ENCODE measurements around the gene METTL6. TPM values are rescaled to one million over a fixed set of nuclear protein-coding genes. Genes with fewer than 3 reads are reported as not detected.

Gene METTL6
- total and polyA plus RNA-seq, 2 of the 4 experiments (the other 2 are of a cell fraction) = 15.4 to 21.5 TPM

- H2BK5ac ChIP-seq (ENCODE audit: low read depth, low read length, poor library complexity, severe bottlenecking) = no peak overlapping the region
- H4K91ac ChIP-seq (ENCODE audit: insufficient read depth, low read depth, low read length) = no peak overlapping the region
- in situ Hi-C loops (cut with MboI; ENCODE audit: low sequenced_read_pairs) (no loop called here), intact Hi-C loops (cut with micrococcal nuclease) (no loop called here), dilution Hi-C loops (cut with HindIII; ENCODE audit: low sequenced_read_pairs, unreplicated experiment) (no loop called here)
- no peak overlapping the region for H2AFZ ChIP-seq (replicated peaks; ENCODE audit: low read length, poor library complexity)
- H3K9me3 ChIP-seq (ENCODE audit: control insufficient read depth, insufficient read depth, low read length) = no peaks in the 10 kb centered on the region
- no TSS peak for BruUV-seq (replicated peaks)
- no CpG with 5 or more reads among the region's 4 CpGs for WGBS, 2 experiments (ENCODE audit: extremely low coverage in 2 of 2, insufficient read length in 1 of 2)
- no peak overlapping the region for H2AK9ac ChIP-seq (replicated peaks; ENCODE audit: low read depth, low read length, poor library complexity)
- H3K4me1 ChIP-seq (ENCODE audit: control insufficient read depth, insufficient read depth, low read length) = no peaks in the 10 kb centered on the region
- no peak overlapping the region for H4K8ac ChIP-seq (ENCODE audit: low read depth in 2 of 2, low read length in 2 of 2)
- peaks cover 19% of the 10 kb centered on the region for H3K36me3 ChIP-seq (ENCODE audit: control insufficient read depth, insufficient read depth, low read length)
- peaks cover 6 to 13% of the 10 kb centered on the region in 2 experiments; a peak in 2 of 4 replicates for H3K79me1 ChIP-seq (ENCODE audit: low read depth in 1 of 2, low read length in 2 of 2)
- H3K4me3 ChIP-seq (ENCODE audit: insufficient read depth, low read depth, low read length) = no peak overlapping the region
- no peak overlapping the region for H3K4ac ChIP-seq (ENCODE audit: low read depth, low read length)
- H3K56ac ChIP-seq (ENCODE audit: extremely low read depth, insufficient read depth, low read length) = no peak overlapping the region
- no peak overlapping the region for H3K4me2 ChIP-seq (ENCODE audit: low read depth, low read length)
- H3K9ac ChIP-seq (ENCODE audit: low read depth, low read length) = no peak overlapping the region
- no peak overlapping the region for H3K18ac ChIP-seq (ENCODE audit: low read depth, low read length)
- no peak overlapping the region for H2BK120ac ChIP-seq (ENCODE audit: low read depth, low read length)
- ATAC-seq (ENCODE audit: low read depth) = peak; percentile 37
- H3K27me3 ChIP-seq (ENCODE audit: control insufficient read depth, insufficient read depth, low read length) = no peaks in the 10 kb centered on the region
- H4K20me1 ChIP-seq (ENCODE audit: insufficient read depth, low read length) = no peaks in the 10 kb centered on the region
- TF ChIP-seq MXI1 (IDR thresholded peaks at IDR 0.05; ENCODE audit: borderline replicate concordance, low read depth, low read length) (no peak), BHLHE40 (IDR thresholded peaks at IDR 0.05; ENCODE audit: low read depth, low read length) (no peak), RAD21 (IDR thresholded peaks at IDR 0.05; ENCODE audit: low read length) (no peak), MAZ (IDR thresholded peaks at IDR 0.05; ENCODE audit: borderline replicate concordance, low read depth, low read length) (no peak), RFX5 (IDR thresholded peaks at IDR 0.05; ENCODE audit: low read depth, low read length) (no peak), CHD1 (IDR thresholded peaks at IDR 0.05; ENCODE audit: low read depth, low read length) (no peak), NFE2L2 (IDR thresholded peaks at IDR 0.05; ENCODE audit: low read depth, low read length) (no peak), RCOR1 (IDR thresholded peaks at IDR 0.05; ENCODE audit: insufficient replicate concordance, low read length) (no peak), MAFK (IDR thresholded peaks at IDR 0.05; ENCODE audit: low read depth, low read length) (no peak)
- H3K14ac ChIP-seq (replicated peaks; ENCODE audit: low read depth, low read length) = no peak overlapping the region
- H3K27ac ChIP-seq (ENCODE audit: insufficient read depth, low read length) = no peak overlapping the region
- no peak overlapping the region for H2BK15ac ChIP-seq (ENCODE audit: low read depth, low read length)
- H2BK20ac ChIP-seq (ENCODE audit: low read depth, low read length) = no peak overlapping the region
- CTCF ChIA-PET = no interaction called here
- POLR2A ChIA-PET (ENCODE audit: unreplicated experiment) = no interaction called here
- H3K23ac ChIP-seq (ENCODE audit: low read depth, low read length) = no peak overlapping the region
- peaks cover 8% of the 10 kb centered on the region; the same call in 1 of the 2 replicates for H3K9me1 ChIP-seq (ENCODE audit: insufficient read depth, low read length)
- peak; percentile 25 for DNase-seq
- H2AK5ac ChIP-seq (ENCODE audit: low read depth, low read length) = no peak overlapping the region
- H4K5ac ChIP-seq (ENCODE audit: low read depth, low read length) = no peak overlapping the region
These were observed 16.6 kb upstream of the METTL6 start for GRCh38 chr3:15443826-15444524.
